Osteoblast (primary cell): Measurements from ENCODE around the gene PKIG. TPM values are rescaled to one million over a fixed set of nuclear protein-coding genes. Genes with fewer than 3 reads are reported as not detected.

Experiments
- DNase-seq: peaks from one replicate; pipeline ENCODE4 v3.0.0; 2011; ENCODE audit warnings: low spot score, mixed read lengths; ENCODE audit not compliant: insufficient read length; ENCODE audit errors: missing footprints
- H2AFZ ChIP-seq: 2 replicates; pipeline ENCODE4 v1.6.0; 2011; ENCODE audit warnings: mild to moderate bottlenecking, low read length
- H3K27ac ChIP-seq: 2 replicates; pipeline ENCODE4 v1.5.1; 2011; ENCODE audit warnings: mild to moderate bottlenecking, low read depth, low read length, moderate library complexity
- H3K27me3 ChIP-seq: 2 replicates; pipeline ENCODE4 v1.6.0; 2012; ENCODE audit warnings: mild to moderate bottlenecking, control low read depth, inconsistent platforms, low read length, moderate library complexity; ENCODE audit not compliant: insufficient read depth
- H3K36me3 ChIP-seq: 2 replicates; pipeline ENCODE4 v1.5.1; 2011; ENCODE audit warnings: mild to moderate bottlenecking, low read length, control low read depth, moderate library complexity; ENCODE audit not compliant: insufficient read depth
- H3K4me1 ChIP-seq: 2 replicates; pipeline ENCODE4 v1.5.1; 2011; ENCODE audit warnings: mild to moderate bottlenecking, low read length, control low read depth, moderate library complexity; ENCODE audit not compliant: insufficient read depth
- H3K4me2 ChIP-seq: 2 replicates; pipeline ENCODE4 v1.6.0; 2011; ENCODE audit warnings: mild to moderate bottlenecking, low read length; ENCODE audit not compliant: insufficient read depth
- H3K4me3 ChIP-seq: fragments of 200-600 bp; sonication (generic); 3 replicates; pipeline ENCODE4 v1.5.1; 2012; ENCODE audit warnings: mild to moderate bottlenecking, low read length, inconsistent platforms; ENCODE audit not compliant: insufficient read depth
- H3K79me2 ChIP-seq: 2 replicates; pipeline ENCODE4 v1.6.0; 2012; ENCODE audit warnings: mild to moderate bottlenecking, low read length, control low read depth, inconsistent platforms; ENCODE audit not compliant: insufficient read depth
- H3K9me3 ChIP-seq: 2 replicates; pipeline ENCODE4 v1.5.1; 2011; ENCODE audit warnings: low read depth, low read length, control low read depth
- H4K20me1 ChIP-seq: 2 replicates; pipeline ENCODE4 v1.6.0; 2012; ENCODE audit warnings: mild to moderate bottlenecking, low read length, control low read depth; ENCODE audit not compliant: insufficient read depth
- total RNA-seq: library from RNA; depleted of rRNA; stranded (reverse); fragments of >200 nt; gene quantifications from 2 replicates; pipeline ENCODE4 v1.2.3, GENCODE V29; 2012
- TF ChIP-seq, protein P1 (sequence below): IDR thresholded peaks from 2 replicates; pipeline ENCODE4 v1.5.1; 2011; ENCODE audit warnings: mild to moderate bottlenecking, low read depth, low read length, moderate library complexity; ENCODE audit errors: extremely low read depth

PKIG gene
- total RNA-seq, 1 donor, result 107 TPM

DNA sequence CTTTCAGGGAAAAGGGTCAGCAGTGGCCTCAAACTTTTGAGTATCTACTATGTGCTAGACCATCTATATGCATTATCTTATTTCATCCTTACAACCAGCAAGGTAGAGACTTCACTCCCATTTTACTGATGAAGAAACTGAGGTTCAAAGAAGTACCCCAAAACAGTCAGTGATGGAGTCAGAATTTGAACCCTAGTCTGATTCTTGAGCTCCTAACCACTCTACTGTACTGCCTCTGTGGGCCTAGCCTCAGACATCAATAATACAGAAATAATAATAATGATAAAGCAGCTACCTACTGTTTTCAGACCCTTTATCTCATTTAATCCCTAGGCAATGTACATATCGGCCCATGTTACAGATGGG, 60.8 kb downstream of the PKIG start:
- Histone ChIP-seq H3K4me2 (peak overlapping the region; percentile 50), H3K4me1 (peaks cover 34% of the 10 kb centered on the region), H3K79me2 (no peaks in the 10 kb centered on the region), H3K27me3 (no peaks in the 10 kb centered on the region), H3K27ac (peak overlapping the region; percentile 80), H2AFZ (peak overlapping the region; percentile 74), H3K4me3 (no peak overlapping the region), H4K20me1 (no peaks in the 10 kb centered on the region), H3K9me3 (no peaks in the 10 kb centered on the region), H3K36me3 (no peaks in the 10 kb centered on the region)
- TF ChIP-seq, protein P1, sequence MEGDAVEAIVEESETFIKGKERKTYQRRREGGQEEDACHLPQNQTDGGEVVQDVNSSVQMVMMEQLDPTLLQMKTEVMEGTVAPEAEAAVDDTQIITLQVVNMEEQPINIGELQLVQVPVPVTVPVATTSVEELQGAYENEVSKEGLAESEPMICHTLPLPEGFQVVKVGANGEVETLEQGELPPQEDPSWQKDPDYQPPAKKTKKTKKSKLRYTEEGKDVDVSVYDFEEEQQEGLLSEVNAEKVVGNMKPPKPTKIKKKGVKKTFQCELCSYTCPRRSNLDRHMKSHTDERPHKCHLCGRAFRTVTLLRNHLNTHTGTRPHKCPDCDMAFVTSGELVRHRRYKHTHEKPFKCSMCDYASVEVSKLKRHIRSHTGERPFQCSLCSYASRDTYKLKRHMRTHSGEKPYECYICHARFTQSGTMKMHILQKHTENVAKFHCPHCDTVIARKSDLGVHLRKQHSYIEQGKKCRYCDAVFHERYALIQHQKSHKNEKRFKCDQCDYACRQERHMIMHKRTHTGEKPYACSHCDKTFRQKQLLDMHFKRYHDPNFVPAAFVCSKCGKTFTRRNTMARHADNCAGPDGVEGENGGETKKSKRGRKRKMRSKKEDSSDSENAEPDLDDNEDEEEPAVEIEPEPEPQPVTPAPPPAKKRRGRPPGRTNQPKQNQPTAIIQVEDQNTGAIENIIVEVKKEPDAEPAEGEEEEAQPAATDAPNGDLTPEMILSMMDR, result no peak
- DNase-seq, result no peak

GRCh38 chr20:44643596-44644229, 61.3 kb downstream of the PKIG start:
- Histone ChIP-seq H3K27ac (peak overlapping the region; percentile 80), H3K79me2 (no peaks in the 10 kb centered on the region), H3K27me3 (no peaks in the 10 kb centered on the region), H3K9me3 (no peaks in the 10 kb centered on the region), H3K4me2 (peak overlapping the region; percentile 46), H2AFZ (peak overlapping the region; percentile 74), H4K20me1 (no peaks in the 10 kb centered on the region), H3K36me3 (no peaks in the 10 kb centered on the region), H3K4me3 (no peak overlapping the region), H3K4me1 (peaks cover 34% of the 10 kb centered on the region)
- TF ChIP-seq, protein P1, result no peak
- peak; percentile 92 for DNase-seq

DNA sequence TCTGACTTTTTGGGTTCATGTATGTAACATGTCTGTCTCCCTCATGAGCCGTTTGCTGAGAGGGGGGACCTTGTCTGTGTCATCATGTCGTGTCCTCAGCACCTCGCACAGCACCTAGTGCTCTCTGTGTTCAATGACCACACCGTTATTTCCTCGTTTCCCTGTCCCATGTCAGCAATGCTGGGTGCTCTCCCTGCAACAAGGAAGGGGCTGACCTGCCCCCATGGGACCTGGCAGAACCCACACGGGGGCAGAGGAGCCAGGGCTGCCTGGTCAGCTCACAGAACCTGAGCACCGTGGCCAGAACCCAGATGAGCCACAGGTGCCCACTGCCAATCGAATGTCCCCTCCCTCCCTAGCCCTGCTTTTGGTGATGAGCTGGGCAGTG, 61.8 kb downstream of the PKIG start:
- Histone ChIP-seq H3K27ac (peak overlapping the region; percentile 80), H4K20me1 (no peaks in the 10 kb centered on the region), H3K4me1 (peaks cover 34% of the 10 kb centered on the region), H3K27me3 (no peaks in the 10 kb centered on the region), H3K9me3 (no peaks in the 10 kb centered on the region), H2AFZ (no peak overlapping the region), H3K4me3 (no peak overlapping the region), H3K4me2 (peak overlapping the region; percentile 46), H3K36me3 (no peaks in the 10 kb centered on the region), H3K79me2 (no peaks in the 10 kb centered on the region)
- DNase-seq, result no peak
- TF ChIP-seq, protein P1, result no peak

- Histone ChIP-seq H4K20me1 (no peaks in the 10 kb centered on the region), H3K9me3 (no peaks in the 10 kb centered on the region), H3K79me2 (no peaks in the 10 kb centered on the region), H3K27ac (peak overlapping the region; percentile 80), H3K4me2 (no peak overlapping the region), H3K36me3 (no peaks in the 10 kb centered on the region), H3K4me3 (no peak overlapping the region), H3K4me1 (peaks cover 34% of the 10 kb centered on the region), H3K27me3 (no peaks in the 10 kb centered on the region), H2AFZ (no peak overlapping the region)
- DNase-seq, result no peak
- TF ChIP-seq, protein P1, result no peak
Measured at GRCh38 chr20:44644667-44645131, 62.3 kb downstream of the PKIG start.
